Loucy (cell line): Measurements from ENCODE around the gene KPNB1.

Experiments
- H2AFZ ChIP-seq: fragments of 200-600 bp; sonication (generic); 2 replicates; pipeline ENCODE4 v1.6.0; 2016; ENCODE audit warnings: antibody characterized with exemption, mild to moderate bottlenecking, low read length, moderate library complexity
- H3F3A ChIP-seq: fragments of 200-600 bp; 2 replicates; pipeline ENCODE4 v1.6.0; 2016; ENCODE audit warnings: antibody characterized with exemption, low read depth, mild to moderate bottlenecking
- H3K27me3 ChIP-seq: fragments of 200-600 bp; sonication (generic); 2 replicates; pipeline ENCODE4 v1.6.1; 2014; ENCODE audit warnings: low read length, mild to moderate bottlenecking; ENCODE audit not compliant: insufficient read depth, poor library complexity, severe bottlenecking
- H3K36me3 ChIP-seq: fragments of 200-600 bp; sonication (generic); 2 replicates; pipeline ENCODE4 v1.6.1; 2016; ENCODE audit warnings: low read length; ENCODE audit not compliant: insufficient read depth
- H3K4me1 ChIP-seq: fragments of 200-600 bp; sonication (generic); 2 replicates; pipeline ENCODE4 v1.5.1; 2014; ENCODE audit warnings: low read length, mild to moderate bottlenecking; ENCODE audit not compliant: insufficient read depth, poor library complexity, severe bottlenecking
- H3K4me2 ChIP-seq: fragments of 200-600 bp; sonication (generic); 2 replicates; pipeline ENCODE4 v1.6.0; 2014; ENCODE audit warnings: antibody characterized with exemption, low read length, low read depth, mild to moderate bottlenecking; ENCODE audit not compliant: poor library complexity, severe bottlenecking
- H3K4me3 ChIP-seq: fragments of 200-600 bp; sonication (generic); 2 replicates; pipeline ENCODE4 v1.5.1; 2014; ENCODE audit warnings: low read length, mild to moderate bottlenecking, mixed read lengths; ENCODE audit not compliant: poor library complexity, severe bottlenecking
- H3K79me2 ChIP-seq: fragments of 200-600 bp; sonication (generic); 2 replicates; pipeline ENCODE4 v1.6.1; 2014; ENCODE audit warnings: low read length; ENCODE audit not compliant: insufficient read depth
- H3K9ac ChIP-seq: fragments of 200-600 bp; sonication (generic); 2 replicates; pipeline ENCODE4 v1.6.0; 2014; ENCODE audit warnings: mild to moderate bottlenecking, low read depth, low read length, moderate library complexity; ENCODE audit not compliant: poor library complexity, severe bottlenecking
- H3K9me2 ChIP-seq: fragments of 200-600 bp; sonication (generic); replicated peaks from 2 replicates; pipeline ENCODE4 v1.6.1; 2016; ENCODE audit warnings: low read depth, low read length, mixed read lengths
- H3K9me3 ChIP-seq: fragments of 200-600 bp; sonication (generic); 2 replicates; pipeline ENCODE4 v1.6.1; 2014; ENCODE audit warnings: mild to moderate bottlenecking, antibody characterized with exemption, low read length, low read depth; ENCODE audit not compliant: insufficient read depth
- H4K20me1 ChIP-seq: fragments of 200-600 bp; sonication (generic); 2 replicates; pipeline ENCODE4 v1.6.0; 2014; ENCODE audit warnings: antibody characterized with exemption, low read length, mild to moderate bottlenecking; ENCODE audit not compliant: insufficient read depth, poor library complexity, severe bottlenecking
- EZH2phosphoT487 ChIP-seq: fragments of 200-600 bp; IDR thresholded peaks from 2 replicates; pipeline ENCODE4 v1.6.1; 2018; ENCODE audit warnings: antibody characterized with exemption, mild to moderate bottlenecking, moderate library complexity, borderline replicate concordance
- TF ChIP-seq, protein P1 (sequence below): fragments of 200-600 bp; sonication (generic); conservative IDR thresholded peaks from 2 replicates; pipeline ENCODE4 v1.5.1; 2014; ENCODE audit warnings: mild to moderate bottlenecking, antibody characterized with exemption, low read length

Gene KPNB1

GRCh38 chr17:47615766-47616424 is 33.8 kb upstream of the KPNB1 start:
- Histone ChIP-seq H3K4me2 (no peak overlapping the region), H3K27me3 (no peaks in the 10 kb centered on the region), H3K36me3 (peaks cover 64% of the 10 kb centered on the region; the same call in 1 of the 2 replicates), H3K79me2 (no peaks in the 10 kb centered on the region), H3K4me1 (no peaks in the 10 kb centered on the region), H3K9ac (no peak overlapping the region), H3K9me3 (no peaks in the 10 kb centered on the region), H2AFZ (no peak overlapping the region), H3K9me2 (no peaks in the 10 kb centered on the region), H4K20me1 (no peaks in the 10 kb centered on the region), H3F3A (no peaks in the 10 kb centered on the region), H3K4me3 (no peak overlapping the region)
- no peak for TF ChIP-seq EZH2phosphoT487
- TF ChIP-seq, protein P1, sequence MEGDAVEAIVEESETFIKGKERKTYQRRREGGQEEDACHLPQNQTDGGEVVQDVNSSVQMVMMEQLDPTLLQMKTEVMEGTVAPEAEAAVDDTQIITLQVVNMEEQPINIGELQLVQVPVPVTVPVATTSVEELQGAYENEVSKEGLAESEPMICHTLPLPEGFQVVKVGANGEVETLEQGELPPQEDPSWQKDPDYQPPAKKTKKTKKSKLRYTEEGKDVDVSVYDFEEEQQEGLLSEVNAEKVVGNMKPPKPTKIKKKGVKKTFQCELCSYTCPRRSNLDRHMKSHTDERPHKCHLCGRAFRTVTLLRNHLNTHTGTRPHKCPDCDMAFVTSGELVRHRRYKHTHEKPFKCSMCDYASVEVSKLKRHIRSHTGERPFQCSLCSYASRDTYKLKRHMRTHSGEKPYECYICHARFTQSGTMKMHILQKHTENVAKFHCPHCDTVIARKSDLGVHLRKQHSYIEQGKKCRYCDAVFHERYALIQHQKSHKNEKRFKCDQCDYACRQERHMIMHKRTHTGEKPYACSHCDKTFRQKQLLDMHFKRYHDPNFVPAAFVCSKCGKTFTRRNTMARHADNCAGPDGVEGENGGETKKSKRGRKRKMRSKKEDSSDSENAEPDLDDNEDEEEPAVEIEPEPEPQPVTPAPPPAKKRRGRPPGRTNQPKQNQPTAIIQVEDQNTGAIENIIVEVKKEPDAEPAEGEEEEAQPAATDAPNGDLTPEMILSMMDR: peak; percentile 89

DNA sequence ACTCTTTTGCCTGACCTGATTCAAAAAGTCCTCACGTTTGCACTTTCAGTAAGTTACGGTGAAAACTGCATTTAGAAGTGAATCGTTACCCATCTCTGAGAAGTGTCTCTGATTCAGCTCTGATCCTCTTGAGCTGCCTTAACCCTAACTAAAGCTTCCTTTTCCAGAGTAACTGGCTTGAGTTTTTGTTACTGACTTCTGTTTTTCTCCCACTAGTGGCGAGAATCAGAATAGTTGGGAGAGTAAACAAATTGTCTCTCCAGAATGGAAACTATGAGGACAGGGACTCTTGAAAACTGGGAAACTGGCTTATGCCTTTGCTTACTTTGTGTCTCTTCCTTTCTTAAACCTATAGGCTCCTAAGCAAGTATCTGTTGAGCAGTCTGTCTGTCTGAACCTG is 31.3 kb upstream of the KPNB1 start:
- no peaks in the 10 kb centered on the region for H3K9me3 ChIP-seq
- peaks cover 14% of the 10 kb centered on the region for H3K4me1 ChIP-seq
- no peaks in the 10 kb centered on the region for H3F3A ChIP-seq
- H3K79me2 ChIP-seq: no peaks in the 10 kb centered on the region
- peaks cover 74% of the 10 kb centered on the region; the same call in 1 of the 2 replicates for H3K36me3 ChIP-seq
- no peak overlapping the region for H2AFZ ChIP-seq
- no peaks in the 10 kb centered on the region for H3K27me3 ChIP-seq
- H3K4me2 ChIP-seq: no peak overlapping the region
- TF ChIP-seq, protein P1: peak; percentile 29; the same call in 1 of the 2 replicates
- no peak for TF ChIP-seq EZH2phosphoT487
- H3K9ac ChIP-seq: no peak overlapping the region
- H3K4me3 ChIP-seq: no peak overlapping the region
- no peaks in the 10 kb centered on the region for H4K20me1 ChIP-seq
- H3K9me2 ChIP-seq: no peaks in the 10 kb centered on the region

- Histone ChIP-seq H2AFZ (no peak overlapping the region), H3K79me2 (no peaks in the 10 kb centered on the region), H3K4me2 (no peak overlapping the region), H3K9me2 (no peaks in the 10 kb centered on the region), H3K27me3 (no peaks in the 10 kb centered on the region), H3F3A (no peaks in the 10 kb centered on the region), H3K36me3 (peaks cover 65% of the 10 kb centered on the region; the same call in 1 of the 2 replicates), H3K9me3 (no peaks in the 10 kb centered on the region), H3K4me1 (peaks cover 14% of the 10 kb centered on the region), H4K20me1 (no peaks in the 10 kb centered on the region), H3K9ac (no peak overlapping the region), H3K4me3 (no peak overlapping the region)
- TF ChIP-seq, protein P1: no peak
- no peak for TF ChIP-seq EZH2phosphoT487
Measured at GRCh38 chr17:47620503-47621245, 29.0 kb upstream of the KPNB1 start.
